ENCODE measurements around the gene SLC5A5.

DNA sequence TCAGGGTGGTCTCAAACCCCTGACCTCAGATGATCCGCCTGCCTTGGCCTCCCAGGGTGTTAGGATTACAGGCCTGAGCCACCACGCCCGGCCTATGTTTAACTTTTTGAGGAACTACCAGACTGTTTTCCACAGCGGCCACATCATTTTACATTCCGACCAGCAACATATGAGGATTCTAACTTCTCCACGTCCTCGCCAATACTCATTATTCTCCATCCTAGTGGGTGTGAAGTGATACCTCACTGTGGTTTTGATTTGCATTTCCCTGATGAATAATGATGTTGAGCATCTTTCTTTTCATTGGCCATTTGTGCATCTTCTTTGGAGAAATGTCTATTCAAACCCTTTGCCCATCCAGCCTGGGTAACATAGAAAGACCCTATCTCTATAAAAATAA is 14.8 kb downstream of the SLC5A5 start:
- TF ChIP-seq YY1 (IDR thresholded peaks at IDR 0.05; ENCODE audit: insufficient read depth, insufficient read length) (no peak), ZNF274 (IDR thresholded peaks at IDR 0.05; ENCODE audit: low read depth, low read length) (no peak), SUZ12 (IDR thresholded peaks at IDR 0.05; ENCODE audit: extremely low read depth, insufficient read depth, insufficient read length) (no peak)
